ENCODE data around the gene TSC22D1.

TSC22D1 gene

GRCh38 chr13:44449999-44450821 lies 125.9 kb downstream of the TSC22D1 start:
- no peak for DNase-seq

GRCh38 chr13:44448875-44449274 lies 127.3 kb downstream of the TSC22D1 start:
- no peak for DNase-seq

DNA sequence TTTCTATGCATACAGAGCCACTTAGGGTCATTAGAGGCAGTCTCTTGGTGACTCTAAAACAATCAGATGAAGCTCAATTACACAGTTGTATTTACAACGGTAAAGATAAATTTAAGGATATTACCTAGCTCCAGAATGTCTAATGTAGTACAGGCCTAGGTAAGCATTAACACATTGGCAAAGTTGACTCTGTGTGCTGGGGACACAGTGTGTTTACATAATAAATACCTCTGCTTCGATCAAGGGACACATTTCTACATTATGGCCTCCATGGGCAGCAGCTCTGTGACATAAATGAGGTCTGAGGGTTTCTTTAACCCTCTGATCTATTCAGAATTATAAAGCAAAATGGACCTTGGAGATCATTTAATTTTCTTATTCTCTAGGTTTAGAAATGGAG lies 127.8 kb downstream of the TSC22D1 start:
- DNase-seq = no peak

DNA sequence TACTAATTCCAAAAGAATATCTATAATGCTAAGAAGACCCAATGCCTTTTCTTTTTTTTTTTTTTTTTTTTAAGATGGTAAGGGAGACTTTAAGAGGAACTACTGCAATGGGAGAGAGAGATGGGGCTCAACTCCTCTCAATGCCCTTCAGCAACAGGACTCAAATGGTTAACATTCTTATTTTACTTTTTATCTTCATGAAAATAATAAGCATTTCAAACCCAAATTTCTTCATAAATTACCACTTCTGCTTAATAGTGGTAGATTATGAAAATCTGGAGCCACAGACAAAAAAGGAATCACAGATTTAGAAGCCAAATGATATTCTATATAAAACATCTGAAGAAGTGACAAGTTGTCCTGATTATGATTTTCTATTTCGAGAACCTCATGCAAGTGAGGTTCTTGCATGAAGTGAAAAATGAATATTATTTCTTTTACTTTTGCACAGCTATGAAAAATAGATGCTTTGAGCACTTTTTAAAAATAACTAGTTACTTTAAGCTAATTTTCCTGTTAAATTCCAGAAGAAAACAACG lies 128.3 kb downstream of the TSC22D1 start:
- DNase-seq = no peak

DNA sequence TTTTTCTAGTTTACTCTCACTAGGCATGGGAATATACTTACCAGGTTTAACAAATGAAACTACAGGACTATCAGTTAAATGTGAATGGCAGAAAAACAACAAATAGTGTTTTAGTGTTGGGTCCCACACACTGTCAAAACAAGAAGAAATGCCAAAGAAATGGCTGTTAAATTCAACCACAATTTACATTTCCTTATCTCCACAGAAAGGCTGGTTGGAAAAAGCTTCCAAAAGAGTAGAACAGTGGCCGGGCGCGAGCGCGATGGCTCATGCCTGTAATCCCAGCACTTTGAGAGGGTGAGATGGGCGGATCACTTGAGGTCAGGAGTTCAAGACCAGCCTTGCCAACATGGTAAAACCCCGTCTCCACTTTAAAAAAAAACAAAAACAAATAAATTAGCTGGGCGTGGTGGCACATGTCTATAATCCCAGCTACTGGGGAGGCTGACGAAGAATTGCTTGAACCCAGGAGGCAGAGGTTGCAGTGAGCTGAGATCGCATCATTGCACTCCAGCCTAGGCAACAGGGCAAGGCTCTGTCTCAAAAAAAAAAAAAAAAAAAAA lies 136.0 kb downstream of the TSC22D1 start:
- DNase-seq = no peak

GRCh38 chr13:44439452-44440024 lies 136.6 kb downstream of the TSC22D1 start:
- DNase-seq = no peak

- no peak for DNase-seq
Observed at GRCh38 chr13:44438234-44438579, 137.9 kb downstream of the TSC22D1 start.

DNA sequence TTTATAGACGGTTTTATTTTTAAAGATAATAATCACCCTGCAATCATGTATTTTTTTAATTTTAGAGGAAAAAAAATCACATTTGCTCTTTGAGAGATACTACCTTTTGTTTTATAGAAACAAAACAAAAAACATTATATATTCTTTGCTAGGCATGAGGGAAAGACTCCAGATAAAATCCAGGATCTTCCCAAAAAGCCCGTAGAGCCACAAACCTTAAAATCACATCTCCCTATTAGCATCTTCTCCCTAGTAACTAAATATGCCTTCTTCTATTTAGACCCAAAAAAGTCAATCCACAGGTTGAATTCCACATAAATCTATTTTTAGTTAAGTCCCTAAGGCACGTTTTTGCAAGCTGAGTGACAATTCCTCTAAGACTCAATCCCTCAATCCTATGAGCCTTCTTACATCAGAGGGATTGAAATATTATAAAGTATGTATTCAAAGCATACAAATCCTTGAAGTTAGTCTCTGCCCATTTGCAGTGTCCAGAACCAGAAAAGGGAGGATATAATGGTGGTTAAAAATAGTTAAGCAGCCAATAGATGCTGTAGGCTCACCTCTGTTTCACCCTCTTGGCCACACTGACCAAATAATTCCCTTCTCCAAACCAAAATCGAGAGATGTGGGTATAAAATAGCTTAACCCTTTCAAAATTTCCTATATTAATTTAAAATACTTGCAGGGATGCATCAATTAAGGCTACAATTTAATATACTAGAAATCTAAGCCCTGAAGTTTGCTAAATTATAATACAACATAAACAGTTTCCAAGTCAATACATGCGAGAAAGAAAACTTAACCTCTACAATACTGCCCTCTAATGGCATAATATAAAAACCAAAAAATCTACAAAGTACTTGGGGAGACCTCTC lies 138.5 kb downstream of the TSC22D1 start:
- peak; percentile 61 for DNase-seq

GRCh38 chr13:44436589-44437337 lies 139.4 kb downstream of the TSC22D1 start:
- DNase-seq = peak; percentile 83

DNA sequence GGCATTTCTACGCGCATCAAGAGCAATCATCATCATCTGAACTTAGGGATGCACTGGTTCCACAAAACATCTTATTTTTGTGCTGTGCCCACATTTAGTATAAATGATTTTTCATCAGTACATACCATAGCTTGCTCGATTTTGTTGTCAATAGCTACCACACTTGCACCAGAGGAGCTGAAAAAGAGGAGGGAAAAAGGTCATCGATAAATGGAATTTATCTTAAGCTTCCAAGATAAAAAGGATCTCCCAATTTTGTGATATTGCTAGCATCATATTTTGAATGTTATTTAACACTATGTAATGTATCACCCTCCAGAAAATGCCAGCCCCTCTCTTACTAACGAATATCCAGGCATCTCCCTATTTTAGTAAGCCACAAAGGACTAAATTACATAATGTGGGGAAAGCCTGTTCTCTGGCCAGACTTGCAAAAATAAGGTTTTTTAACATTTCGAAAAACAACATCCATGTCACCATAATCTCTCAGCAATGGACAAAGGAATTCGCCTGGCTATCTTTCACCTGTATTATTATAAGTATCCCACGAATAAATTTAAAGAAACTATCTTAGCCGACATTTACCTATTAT lies 140.1 kb downstream of the TSC22D1 start:
- peak; percentile 30 for DNase-seq

DNA sequence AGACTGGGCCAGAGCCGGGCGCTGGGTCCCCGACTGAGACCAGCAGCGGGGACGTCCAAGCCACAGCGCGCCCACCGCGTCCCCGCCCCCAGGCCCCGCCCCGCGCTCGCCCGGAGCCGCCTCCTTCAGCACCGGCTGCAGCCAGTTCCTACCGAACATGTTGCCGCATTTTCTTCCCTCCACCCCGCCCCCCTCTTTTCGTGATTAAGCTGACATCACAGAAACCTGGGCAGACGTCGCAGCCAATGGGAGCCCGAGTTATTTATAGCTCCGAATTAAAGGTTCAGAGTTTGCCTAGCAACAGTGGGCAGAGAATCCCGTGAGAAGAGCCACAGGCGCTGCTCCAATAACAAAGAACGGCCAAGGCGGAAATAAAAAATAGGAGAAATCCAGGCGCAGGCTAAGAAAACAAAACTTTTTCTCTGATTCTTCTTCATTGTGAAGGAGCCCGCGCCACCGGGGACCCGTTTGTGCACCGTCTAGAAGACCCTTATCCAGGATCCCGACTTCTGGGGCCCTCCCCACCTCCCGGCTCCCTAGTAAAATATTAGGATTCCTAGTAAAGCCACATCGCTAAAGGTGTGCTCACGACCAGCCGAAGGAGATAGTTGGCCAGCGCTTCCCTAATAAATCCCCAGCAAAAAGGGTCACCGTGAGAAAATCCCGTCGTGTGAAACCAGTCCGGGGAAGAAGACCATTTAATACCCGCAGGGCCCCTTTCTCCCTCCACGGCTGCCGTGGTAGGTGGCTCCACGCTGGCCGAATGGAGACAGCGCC lies 140.8 kb downstream of the TSC22D1 start:
- DNase-seq = peak; percentile 92

DNA sequence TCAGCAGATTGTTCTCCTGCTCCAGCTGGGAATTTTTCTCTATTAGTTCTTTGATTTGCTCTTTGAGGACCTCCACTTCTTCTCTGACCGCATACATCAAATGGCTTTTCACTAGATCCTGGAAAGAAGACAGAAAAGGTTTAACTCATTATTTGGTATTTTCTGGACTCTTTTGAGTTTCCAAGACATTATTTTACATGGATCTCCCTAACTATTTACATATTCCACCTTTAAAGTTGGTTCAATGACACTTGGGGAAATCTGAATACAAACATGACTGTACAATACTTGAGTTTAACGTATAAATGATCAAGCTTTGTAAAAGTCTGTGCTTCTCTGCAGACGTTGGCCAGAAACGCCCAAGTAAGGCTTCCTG lies 141.4 kb downstream of the TSC22D1 start:
- no peak for DNase-seq

DNA sequence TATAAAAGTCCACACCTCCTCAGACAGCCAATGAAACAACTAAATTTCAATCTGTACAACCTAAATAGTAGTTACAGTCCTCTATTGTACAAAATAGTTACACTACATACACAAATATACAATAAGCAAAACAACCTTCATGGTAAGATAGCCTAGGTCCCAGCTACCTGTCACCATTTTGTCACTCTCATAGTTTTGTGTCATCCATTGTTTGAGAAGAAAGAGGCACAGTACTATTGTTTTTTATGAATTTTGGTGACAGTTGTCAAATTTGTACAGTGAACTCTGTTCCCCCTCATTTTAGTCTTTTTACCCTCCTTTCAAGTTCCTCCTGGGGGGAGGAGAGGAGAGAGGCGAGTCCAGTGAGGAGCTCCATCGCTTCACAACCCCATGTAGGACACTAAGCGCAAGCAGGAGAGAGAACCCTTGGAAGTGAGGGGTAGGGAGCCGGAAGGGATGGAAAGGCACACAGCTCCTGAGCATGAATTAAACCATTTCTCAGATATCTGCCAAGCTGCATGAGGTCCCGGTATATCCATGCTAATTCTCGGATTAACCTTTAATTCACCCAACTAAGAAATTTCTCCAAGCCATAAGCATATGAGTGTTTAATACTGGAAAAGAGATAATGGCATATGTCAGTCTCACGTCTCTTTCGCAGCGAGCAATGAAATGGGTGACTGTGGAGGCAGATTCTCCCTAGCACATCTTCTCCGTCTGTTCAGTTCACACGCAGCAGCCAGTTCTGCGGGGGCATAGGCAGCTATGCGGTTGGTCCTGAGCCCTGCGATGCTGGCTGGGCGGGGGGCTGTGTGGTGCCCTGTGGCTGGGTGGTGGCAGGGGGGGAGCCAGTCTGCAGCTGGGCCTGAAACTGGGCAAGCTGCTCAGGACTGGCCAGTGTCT lies 142.0 kb downstream of the TSC22D1 start:
- no peak for DNase-seq

- DNase-seq = no peak
Observed at GRCh38 chr13:44432650-44433049, 143.5 kb downstream of the TSC22D1 start.

DNA sequence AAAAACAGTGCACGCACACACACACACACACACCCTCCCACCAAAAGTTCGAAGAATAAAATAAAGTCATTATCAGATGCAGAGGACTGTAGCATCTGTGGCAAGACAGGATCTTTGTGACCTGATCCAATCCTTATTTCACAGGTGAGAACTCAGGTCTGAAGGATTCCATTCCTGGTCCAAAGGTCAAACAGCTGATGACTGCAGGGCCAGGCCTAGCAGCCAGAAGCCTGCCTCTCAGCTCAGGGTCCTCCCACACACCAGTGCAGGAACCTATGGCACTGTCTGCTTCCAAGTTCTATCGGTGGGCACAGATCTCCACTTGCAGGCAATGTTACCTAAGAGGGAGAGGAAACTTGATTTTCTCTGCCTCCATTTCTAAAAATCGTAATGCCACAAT lies 145.0 kb downstream of the TSC22D1 start:
- no peak for DNase-seq

- no peak for DNase-seq
Observed at GRCh38 chr13:44429311-44429710, 146.8 kb downstream of the TSC22D1 start.

DNA sequence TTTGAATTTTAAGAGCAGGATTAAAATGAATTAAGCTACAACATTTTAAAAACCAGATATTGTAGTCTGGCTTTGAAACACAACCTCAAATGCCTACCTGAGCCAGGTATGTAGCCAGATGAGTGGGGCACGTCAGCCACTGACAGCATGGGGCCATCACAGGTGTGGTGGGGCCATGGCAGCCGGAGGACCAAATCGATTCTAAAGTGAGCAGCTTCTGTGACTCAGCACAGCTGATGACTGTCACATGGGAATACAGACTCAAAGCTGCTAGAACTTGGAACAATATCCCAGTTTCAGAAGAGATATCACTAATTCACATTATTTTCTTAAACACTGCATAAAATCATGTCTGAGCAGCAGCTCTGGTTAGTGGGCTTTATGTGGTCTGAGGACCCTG lies 149.7 kb downstream of the TSC22D1 start:
- DNase-seq = no peak

DNA sequence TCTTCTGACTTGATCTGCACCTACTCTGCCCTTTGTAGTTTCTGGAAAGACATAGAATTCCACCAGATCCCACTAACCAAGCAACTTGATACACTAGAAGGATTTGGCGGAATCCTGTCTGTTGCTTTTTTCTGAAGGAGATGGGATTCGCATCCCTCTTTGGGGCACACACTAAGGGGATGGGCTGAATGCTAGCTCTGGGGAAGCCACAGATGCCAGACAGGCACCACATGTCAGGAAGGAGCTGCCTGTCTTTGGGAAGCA lies 150.4 kb downstream of the TSC22D1 start:
- DNase-seq = no peak

- DNase-seq = peak; percentile 40
Observed at GRCh38 chr13:44425041-44425814, 150.9 kb downstream of the TSC22D1 start.

- DNase-seq = no peak
Observed at GRCh38 chr13:44423824-44424223, 152.3 kb downstream of the TSC22D1 start.
